ENCODE results near the gene FOLR1. TPM values are rescaled to one million over a fixed set of nuclear protein-coding genes. Genes with fewer than 3 reads are reported as not detected.

Gene FOLR1
- total and polyA plus RNA-seq, 2 of the 4 experiments (the other 2 are of a cell fraction): 0.24 TPM; not detected in 1

DNA sequence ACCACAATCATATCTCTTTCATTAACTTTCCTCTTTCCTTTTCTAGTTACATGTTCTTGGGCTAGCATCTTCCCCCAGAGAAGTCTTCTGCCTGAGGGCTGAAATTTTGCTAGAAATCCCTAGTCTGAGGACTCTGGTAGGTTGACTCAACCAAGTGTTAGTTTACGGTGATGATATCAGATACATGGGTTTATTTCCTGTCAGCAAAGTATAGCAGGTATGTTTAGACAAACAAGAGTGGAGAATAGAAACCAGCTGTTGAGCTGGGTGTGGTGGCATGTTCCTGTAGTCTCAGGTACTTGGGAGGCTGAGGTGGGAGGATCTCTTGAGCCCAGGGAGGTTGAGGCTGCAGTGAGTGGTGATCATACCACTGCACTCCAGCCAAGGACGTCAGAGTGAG is 11.2 kb downstream of the FOLR1 start:
- Histone ChIP-seq H3K9ac (ENCODE audit: low read depth, low read length) (no peak overlapping the region), H2AK9ac (replicated peaks; ENCODE audit: low read depth, low read length, poor library complexity) (no peak overlapping the region), H3K18ac (ENCODE audit: low read depth, low read length) (no peak overlapping the region), H3K9me3 (ENCODE audit: control insufficient read depth, insufficient read depth, low read length) (no peaks in the 10 kb centered on the region), H2BK5ac (ENCODE audit: low read depth, low read length, poor library complexity, severe bottlenecking) (no peak overlapping the region), H3K4ac (ENCODE audit: low read depth, low read length) (no peak overlapping the region), H2AK5ac (ENCODE audit: low read depth, low read length) (no peak overlapping the region), H3K27ac (ENCODE audit: insufficient read depth, low read length) (no peak overlapping the region), H2BK20ac (ENCODE audit: low read depth, low read length) (no peak overlapping the region), H4K5ac (ENCODE audit: low read depth, low read length) (no peak overlapping the region), H2BK15ac (ENCODE audit: low read depth, low read length) (no peak overlapping the region), H2AFZ (replicated peaks; ENCODE audit: low read length, poor library complexity) (no peak overlapping the region), H3K79me1 (ENCODE audit: low read depth in 1 of 2, low read length in 2 of 2) (no peaks in the 10 kb centered on the region), H3K14ac (replicated peaks; ENCODE audit: low read depth, low read length) (no peak overlapping the region), H4K20me1 (ENCODE audit: insufficient read depth, low read length) (no peaks in the 10 kb centered on the region), H4K8ac (ENCODE audit: low read depth in 2 of 2, low read length in 2 of 2) (no peak overlapping the region), H3K36me3 (ENCODE audit: control insufficient read depth, insufficient read depth, low read length) (no peaks in the 10 kb centered on the region), H3K27me3 (ENCODE audit: control insufficient read depth, insufficient read depth, low read length) (peaks cover 3% of the 10 kb centered on the region; the same call in 1 of the 2 replicates), H3K56ac (ENCODE audit: extremely low read depth, insufficient read depth, low read length) (no peak overlapping the region), H3K23ac (ENCODE audit: low read depth, low read length) (no peak overlapping the region), H4K91ac (ENCODE audit: insufficient read depth, low read depth, low read length) (no peak overlapping the region), H3K4me2 (ENCODE audit: low read depth, low read length) (no peak overlapping the region), H2BK120ac (ENCODE audit: low read depth, low read length) (no peak overlapping the region), H3K4me1 (ENCODE audit: control insufficient read depth, insufficient read depth, low read length) (no peaks in the 10 kb centered on the region), H3K9me1 (ENCODE audit: insufficient read depth, low read length) (no peaks in the 10 kb centered on the region), H3K4me3 (ENCODE audit: insufficient read depth, low read depth, low read length) (no peak overlapping the region)
- POLR2A ChIA-PET (ENCODE audit: unreplicated experiment): no interaction called here
- DNase-seq: no peak
- no peak for TF ChIP-seq MAZ (IDR thresholded peaks at IDR 0.05; ENCODE audit: borderline replicate concordance, low read depth, low read length)
- no peak for TF ChIP-seq RCOR1 (IDR thresholded peaks at IDR 0.05; ENCODE audit: insufficient replicate concordance, low read length)
- TF ChIP-seq RAD21 (IDR thresholded peaks at IDR 0.05; ENCODE audit: low read length): no peak
- TF ChIP-seq, protein P1, sequence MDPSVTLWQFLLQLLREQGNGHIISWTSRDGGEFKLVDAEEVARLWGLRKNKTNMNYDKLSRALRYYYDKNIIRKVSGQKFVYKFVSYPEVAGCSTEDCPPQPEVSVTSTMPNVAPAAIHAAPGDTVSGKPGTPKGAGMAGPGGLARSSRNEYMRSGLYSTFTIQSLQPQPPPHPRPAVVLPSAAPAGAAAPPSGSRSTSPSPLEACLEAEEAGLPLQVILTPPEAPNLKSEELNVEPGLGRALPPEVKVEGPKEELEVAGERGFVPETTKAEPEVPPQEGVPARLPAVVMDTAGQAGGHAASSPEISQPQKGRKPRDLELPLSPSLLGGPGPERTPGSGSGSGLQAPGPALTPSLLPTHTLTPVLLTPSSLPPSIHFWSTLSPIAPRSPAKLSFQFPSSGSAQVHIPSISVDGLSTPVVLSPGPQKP (IDR thresholded peaks at IDR 0.05; ENCODE audit: borderline replicate concordance, low read depth, low read length): no peak
- no peak for TF ChIP-seq NFE2L2 (IDR thresholded peaks at IDR 0.05; ENCODE audit: low read depth, low read length)
- TF ChIP-seq CHD1 (IDR thresholded peaks at IDR 0.05; ENCODE audit: low read depth, low read length): no peak
- TF ChIP-seq POLR2A (IDR thresholded peaks at IDR 0.05; ENCODE audit: low read depth, low read length): no peak
- no peak for TF ChIP-seq SMC3 (IDR thresholded peaks at IDR 0.05; ENCODE audit: low read depth, low read length)
- ATAC-seq (ENCODE audit: low read depth): no peak
- intact Hi-C loops (cut with micrococcal nuclease) (no loop called here), in situ Hi-C loops (cut with MboI; ENCODE audit: low sequenced_read_pairs) (no loop called here), dilution Hi-C loops (cut with HindIII; ENCODE audit: low sequenced_read_pairs, unreplicated experiment) (no loop called here)
- CTCF ChIA-PET: no interaction called here
- BruUV-seq (replicated peaks): no TSS peak
- WGBS, 2 experiments (ENCODE audit: extremely low coverage in 2 of 2, insufficient read length in 1 of 2): 67% methylated on average over 1 of the region's 2 CpGs; no CpG with 5 or more reads in 1 of the 2 experiments

Data from IMR-90 (cell line).